Liver (tissue), 9 donors: ENCODE data around the gene TSC22D2. TPM values are rescaled to one million over a fixed set of nuclear protein-coding genes. Genes with fewer than 3 reads are reported as not detected.

Source experiments
- DNase-seq: peaks from one replicate; pipeline ENCODE4 v3.0.0-alpha.2; 2017; ENCODE audit warnings: low spot score
- H3K27ac ChIP-seq, 2 donors: one replicate each; pipeline ENCODE4 v1.7.0; 2013; ENCODE audit warnings: inconsistent platforms in 2 of 2, low read length in 2 of 2, control low read depth in 1 of 2, low read depth in 1 of 2, mild to moderate bottlenecking in 1 of 2
- H3K27me3 ChIP-seq, 4 donors: one replicate each; pipeline versions ENCODE4 v1.6.1 to v1.7.0; 2013; ENCODE audit warnings: low read length in 3 of 4, inconsistent platforms in 1 of 4, mild to moderate bottlenecking in 1 of 4, moderate library complexity in 1 of 4; ENCODE audit not compliant: control insufficient read depth in 4 of 4, insufficient read depth in 4 of 4
- H3K36me3 ChIP-seq, 4 donors: one replicate each; pipeline versions ENCODE4 v1.6.1 to v1.7.0; 2013; ENCODE audit warnings: low read length in 3 of 4, mild to moderate bottlenecking in 3 of 4, low read depth in 1 of 4, moderate library complexity in 1 of 4; ENCODE audit not compliant: control insufficient read depth in 4 of 4, insufficient read depth in 3 of 4
- H3K4me1 ChIP-seq, 4 donors: one replicate each; pipeline versions ENCODE4 v1.6.1 to v1.7.0; 2013; ENCODE audit warnings: low read length in 3 of 4, mild to moderate bottlenecking in 3 of 4, moderate library complexity in 1 of 4; ENCODE audit not compliant: control insufficient read depth in 4 of 4, insufficient read depth in 4 of 4
- H3K4me3 ChIP-seq, 3 donors: one replicate each; pipeline versions ENCODE4 v1.6.1 to v1.7.0; 2013; ENCODE audit warnings: low read length in 3 of 3, control low read depth in 1 of 3, low read depth in 1 of 3, mild to moderate bottlenecking in 1 of 3
- H3K9ac ChIP-seq, 2 donors: one replicate each; pipeline ENCODE4 v1.7.0; 2013; ENCODE audit warnings: low read length in 2 of 2, mild to moderate bottlenecking in 2 of 2, moderate library complexity in 2 of 2, control low read depth in 1 of 2, low read depth in 1 of 2
- H3K9me3 ChIP-seq, 4 donors: one replicate each; pipeline versions ENCODE4 v1.6.1 to v1.7.0; 2013; ENCODE audit warnings: low read length in 3 of 4; ENCODE audit not compliant: control insufficient read depth in 4 of 4
- EGR1 ChIP-seq, 2 donors: IDR thresholded peaks; 2 replicates each; pipeline ENCODE4 v1.6.1; 2016 to 2018; ENCODE audit warnings: antibody characterized with exemption in 2 of 2, low read depth in 2 of 2
- FOXA1 ChIP-seq: IDR thresholded peaks from 2 replicates; pipeline ENCODE4 v1.6.1; 2016; ENCODE audit warnings: antibody characterized with exemption
- FOXA2 ChIP-seq: IDR thresholded peaks from 2 replicates; pipeline ENCODE4 v1.6.1; 2016; ENCODE audit warnings: antibody characterized with exemption
- GABPA ChIP-seq, 2 donors: IDR thresholded peaks in 1 of 2; conservative IDR thresholded peaks in 1 of 2; 2 replicates each; pipeline ENCODE4 v1.6.1; 2016; ENCODE audit warnings: antibody characterized with exemption in 2 of 2, mild to moderate bottlenecking in 1 of 2, moderate library complexity in 1 of 2
- HNF4A ChIP-seq, 2 donors: conservative IDR thresholded peaks; 2 replicates each; pipeline ENCODE4 v1.6.1; 2016; ENCODE audit warnings: antibody characterized with exemption in 2 of 2, mild to moderate bottlenecking in 2 of 2
- HNF4G ChIP-seq: IDR thresholded peaks from 2 replicates; pipeline ENCODE4 v1.6.1; 2016; ENCODE audit warnings: antibody characterized with exemption
- JUND ChIP-seq, 2 donors: IDR thresholded peaks; 2 replicates each; pipeline ENCODE4 v1.6.1; 2016; ENCODE audit warnings: antibody characterized with exemption in 2 of 2
- NR2F2 ChIP-seq: IDR thresholded peaks from 2 replicates; pipeline ENCODE4 v1.6.1; 2016; ENCODE audit warnings: antibody characterized with exemption
- RAD21 ChIP-seq, 2 donors: IDR thresholded peaks; 2 replicates each; pipeline ENCODE4 v1.6.1; 2016; ENCODE audit warnings: antibody characterized with exemption in 2 of 2, mild to moderate bottlenecking in 2 of 2
- RXRA ChIP-seq, 2 donors: IDR thresholded peaks; 2 replicates each; pipeline ENCODE4 v1.6.1; 2017 to 2018; ENCODE audit warnings: antibody characterized with exemption in 2 of 2, mild to moderate bottlenecking in 1 of 2
- SP1 ChIP-seq: IDR thresholded peaks from 2 replicates; pipeline ENCODE4 v1.6.1; 2018; ENCODE audit warnings: antibody characterized with exemption, mild to moderate bottlenecking
- TAF1 ChIP-seq: conservative IDR thresholded peaks from 2 replicates; pipeline ENCODE4 v1.6.1; 2016; ENCODE audit warnings: antibody characterized with exemption, mild to moderate bottlenecking
- YY1 ChIP-seq: IDR thresholded peaks from 2 replicates; pipeline ENCODE4 v1.6.1; 2016; ENCODE audit warnings: antibody characterized with exemption, mild to moderate bottlenecking
- WGBS: extraction: QIAGEN DNeasy Blood & Tissue Kit; methylation state at CpG from one replicate; pipeline ENCODE4 v1.1.7; 2013; 5-methylcytosine and 5-hydroxymethylcytosine counted together
- polyA plus RNA-seq, 2 donors: library from polyadenylated mRNA; stranded (reverse) in 1 of 2; unstranded in 1 of 2; fragments of 200-250 nt in 1 of 2; fragments of >200 nt in 1 of 2; fragmentation: Nextera tagmentation in 1 of 2; extraction: Ambion mirVana in 1 of 2; gene quantifications; one replicate each; pipeline versions ENCODE4 v1.2.1 to v1.2.3, GENCODE V29; 2013 to 2015
- total RNA-seq, 2 donors: library from RNA; depleted of rRNA; stranded (reverse); fragments of >200 nt; gene quantifications; one replicate each; pipeline ENCODE4 v1.2.3, GENCODE V29; 2014
- TF ChIP-seq, protein P1 (sequence below): IDR thresholded peaks from 2 replicates; pipeline ENCODE4 v1.6.1; 2016; ENCODE audit warnings: antibody characterized with exemption
- TF ChIP-seq, protein P2 (sequence below): IDR thresholded peaks from 2 replicates; pipeline ENCODE4 v1.6.1; 2016; ENCODE audit warnings: antibody characterized with exemption
- TF ChIP-seq, protein P3 (sequence below): IDR thresholded peaks from 2 replicates; pipeline ENCODE4 v1.6.1; 2016; ENCODE audit warnings: antibody characterized with exemption
- TF ChIP-seq, protein P4 (sequence below): IDR thresholded peaks from 2 replicates; pipeline ENCODE4 v1.6.1; 2016; ENCODE audit warnings: antibody characterized with exemption, mild to moderate bottlenecking
- TF ChIP-seq, protein P5 (sequence below): fragments of 150-350 bp; IDR thresholded peaks from 2 replicates; pipeline ENCODE4 v1.5.1; 2017; ENCODE audit warnings: improper control_type of control experiment, low read depth, low read length; ENCODE audit not compliant: missing input control
- donor health status: healthy.
- donor health status: healthy.
- donor health status: healthy.
- donor health status: healthy.
- donor health status: healthy.

The TSC22D2 gene
- total and polyA plus RNA-seq, 4 donors: 4.0 to 9.6 (median 7.8) TPM

DNA sequence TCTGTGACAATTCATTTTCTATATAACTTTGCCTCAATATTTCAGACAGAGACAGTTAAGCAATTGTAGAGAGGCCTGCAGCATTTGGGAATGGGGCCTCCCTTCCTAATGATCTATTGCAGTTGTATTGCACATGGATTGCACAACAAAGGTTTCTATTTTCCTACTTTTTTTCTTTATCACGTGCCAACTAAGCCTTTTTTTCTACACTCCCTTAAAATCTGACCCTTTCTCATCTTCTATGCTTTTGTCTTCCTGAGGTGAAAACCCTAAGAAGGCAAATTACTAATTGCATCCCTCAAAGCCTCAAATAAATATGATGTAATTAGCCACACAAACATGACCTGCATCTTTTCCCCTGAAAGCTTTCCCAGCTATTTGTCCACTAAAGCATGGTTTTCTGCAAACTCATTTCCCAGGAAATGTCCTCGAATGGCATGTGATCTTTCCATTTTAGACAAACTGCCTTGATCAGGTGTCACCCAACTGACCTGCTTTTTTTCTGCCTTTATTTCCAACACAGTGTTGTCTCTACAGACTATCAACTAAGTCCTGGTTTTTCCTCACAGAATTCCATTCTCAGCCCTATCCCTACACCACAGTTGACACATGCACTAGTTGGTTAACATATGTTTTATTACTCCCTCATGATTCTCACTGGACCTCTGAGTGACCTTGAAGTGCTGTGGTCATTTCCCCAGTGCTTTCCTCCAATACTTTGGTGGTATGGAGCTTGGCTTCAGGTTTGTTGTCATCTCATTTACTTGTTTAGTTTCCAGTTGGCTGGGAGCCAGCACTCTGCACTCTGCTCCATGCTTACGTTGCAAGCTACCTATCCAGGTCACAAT lies 31.9 kb upstream of the TSC22D2 start:
- WGBS: 19% methylated on average over 3 of the region's 3 CpGs
- H3K9me3 ChIP-seq: no peaks in the 10 kb centered on the region
- DNase-seq: no peak

More for the DNA sequence above, 31.9 kb upstream of the TSC22D2 start:
- TF ChIP-seq EGR1 (IDR thresholded peaks at IDR 0.05; ENCODE audit: low read depth in 2 of 2): peak; percentile 30 to 37
- TF ChIP-seq, protein P1, sequence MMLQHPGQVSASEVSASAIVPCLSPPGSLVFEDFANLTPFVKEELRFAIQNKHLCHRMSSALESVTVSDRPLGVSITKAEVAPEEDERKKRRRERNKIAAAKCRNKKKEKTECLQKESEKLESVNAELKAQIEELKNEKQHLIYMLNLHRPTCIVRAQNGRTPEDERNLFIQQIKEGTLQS: peak; percentile 59
- TF ChIP-seq YY1: peak; percentile 20
- TF ChIP-seq, protein P2, sequence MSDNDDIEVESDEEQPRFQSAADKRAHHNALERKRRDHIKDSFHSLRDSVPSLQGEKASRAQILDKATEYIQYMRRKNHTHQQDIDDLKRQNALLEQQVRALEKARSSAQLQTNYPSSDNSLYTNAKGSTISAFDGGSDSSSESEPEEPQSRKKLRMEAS: peak; percentile 62
- no peak for TF ChIP-seq FOXA2
- TF ChIP-seq RXRA (IDR thresholded peaks at IDR 0.05): peak; percentile 70 to 73
- TF ChIP-seq JUND (IDR thresholded peaks at IDR 0.05): peak; percentile 50 to 61
- TF ChIP-seq, protein P3, sequence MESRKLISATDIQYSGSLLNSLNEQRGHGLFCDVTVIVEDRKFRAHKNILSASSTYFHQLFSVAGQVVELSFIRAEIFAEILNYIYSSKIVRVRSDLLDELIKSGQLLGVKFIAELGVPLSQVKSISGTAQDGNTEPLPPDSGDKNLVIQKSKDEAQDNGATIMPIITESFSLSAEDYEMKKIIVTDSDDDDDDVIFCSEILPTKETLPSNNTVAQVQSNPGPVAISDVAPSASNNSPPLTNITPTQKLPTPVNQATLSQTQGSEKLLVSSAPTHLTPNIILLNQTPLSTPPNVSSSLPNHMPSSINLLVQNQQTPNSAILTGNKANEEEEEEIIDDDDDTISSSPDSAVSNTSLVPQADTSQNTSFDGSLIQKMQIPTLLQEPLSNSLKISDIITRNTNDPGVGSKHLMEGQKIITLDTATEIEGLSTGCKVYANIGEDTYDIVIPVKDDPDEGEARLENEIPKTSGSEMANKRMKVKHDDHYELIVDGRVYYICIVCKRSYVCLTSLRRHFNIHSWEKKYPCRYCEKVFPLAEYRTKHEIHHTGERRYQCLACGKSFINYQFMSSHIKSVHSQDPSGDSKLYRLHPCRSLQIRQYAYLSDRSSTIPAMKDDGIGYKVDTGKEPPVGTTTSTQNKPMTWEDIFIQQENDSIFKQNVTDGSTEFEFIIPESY: no peak
- no peak for TF ChIP-seq TAF1
- no peak for TF ChIP-seq FOXA1
- peak; percentile 46 to 57 for TF ChIP-seq HNF4A (conservative IDR thresholded peaks at IDR 0.05)
- no peak for TF ChIP-seq GABPA (IDR thresholded peaks at IDR 0.05 in 1 of 2, conservative IDR thresholded peaks at IDR 0.05 in 1 of 2)
- no peak for TF ChIP-seq NR2F2
- TF ChIP-seq HNF4G: no peak
- TF ChIP-seq, protein P4, sequence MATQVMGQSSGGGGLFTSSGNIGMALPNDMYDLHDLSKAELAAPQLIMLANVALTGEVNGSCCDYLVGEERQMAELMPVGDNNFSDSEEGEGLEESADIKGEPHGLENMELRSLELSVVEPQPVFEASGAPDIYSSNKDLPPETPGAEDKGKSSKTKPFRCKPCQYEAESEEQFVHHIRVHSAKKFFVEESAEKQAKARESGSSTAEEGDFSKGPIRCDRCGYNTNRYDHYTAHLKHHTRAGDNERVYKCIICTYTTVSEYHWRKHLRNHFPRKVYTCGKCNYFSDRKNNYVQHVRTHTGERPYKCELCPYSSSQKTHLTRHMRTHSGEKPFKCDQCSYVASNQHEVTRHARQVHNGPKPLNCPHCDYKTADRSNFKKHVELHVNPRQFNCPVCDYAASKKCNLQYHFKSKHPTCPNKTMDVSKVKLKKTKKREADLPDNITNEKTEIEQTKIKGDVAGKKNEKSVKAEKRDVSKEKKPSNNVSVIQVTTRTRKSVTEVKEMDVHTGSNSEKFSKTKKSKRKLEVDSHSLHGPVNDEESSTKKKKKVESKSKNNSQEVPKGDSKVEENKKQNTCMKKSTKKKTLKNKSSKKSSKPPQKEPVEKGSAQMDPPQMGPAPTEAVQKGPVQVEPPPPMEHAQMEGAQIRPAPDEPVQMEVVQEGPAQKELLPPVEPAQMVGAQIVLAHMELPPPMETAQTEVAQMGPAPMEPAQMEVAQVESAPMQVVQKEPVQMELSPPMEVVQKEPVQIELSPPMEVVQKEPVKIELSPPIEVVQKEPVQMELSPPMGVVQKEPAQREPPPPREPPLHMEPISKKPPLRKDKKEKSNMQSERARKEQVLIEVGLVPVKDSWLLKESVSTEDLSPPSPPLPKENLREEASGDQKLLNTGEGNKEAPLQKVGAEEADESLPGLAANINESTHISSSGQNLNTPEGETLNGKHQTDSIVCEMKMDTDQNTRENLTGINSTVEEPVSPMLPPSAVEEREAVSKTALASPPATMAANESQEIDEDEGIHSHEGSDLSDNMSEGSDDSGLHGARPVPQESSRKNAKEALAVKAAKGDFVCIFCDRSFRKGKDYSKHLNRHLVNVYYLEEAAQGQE: peak; percentile 25
- peak; percentile 31 to 35 for TF ChIP-seq RAD21 (IDR thresholded peaks at IDR 0.05)
- TF ChIP-seq SP1: peak; percentile 56
- TF ChIP-seq, protein P5, sequence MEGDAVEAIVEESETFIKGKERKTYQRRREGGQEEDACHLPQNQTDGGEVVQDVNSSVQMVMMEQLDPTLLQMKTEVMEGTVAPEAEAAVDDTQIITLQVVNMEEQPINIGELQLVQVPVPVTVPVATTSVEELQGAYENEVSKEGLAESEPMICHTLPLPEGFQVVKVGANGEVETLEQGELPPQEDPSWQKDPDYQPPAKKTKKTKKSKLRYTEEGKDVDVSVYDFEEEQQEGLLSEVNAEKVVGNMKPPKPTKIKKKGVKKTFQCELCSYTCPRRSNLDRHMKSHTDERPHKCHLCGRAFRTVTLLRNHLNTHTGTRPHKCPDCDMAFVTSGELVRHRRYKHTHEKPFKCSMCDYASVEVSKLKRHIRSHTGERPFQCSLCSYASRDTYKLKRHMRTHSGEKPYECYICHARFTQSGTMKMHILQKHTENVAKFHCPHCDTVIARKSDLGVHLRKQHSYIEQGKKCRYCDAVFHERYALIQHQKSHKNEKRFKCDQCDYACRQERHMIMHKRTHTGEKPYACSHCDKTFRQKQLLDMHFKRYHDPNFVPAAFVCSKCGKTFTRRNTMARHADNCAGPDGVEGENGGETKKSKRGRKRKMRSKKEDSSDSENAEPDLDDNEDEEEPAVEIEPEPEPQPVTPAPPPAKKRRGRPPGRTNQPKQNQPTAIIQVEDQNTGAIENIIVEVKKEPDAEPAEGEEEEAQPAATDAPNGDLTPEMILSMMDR: no peak
- Histone ChIP-seq H3K27me3 (no peaks in the 10 kb centered on the region), H3K4me1 (peaks cover 3 to 10% (median 6%) of the 10 kb centered on the region in 4 donors), H3K36me3 (no peaks in the 10 kb centered on the region), H3K9ac (peak overlapping the region in 1 of 2 donors; percentile 45), H3K27ac (peak overlapping the region; percentile 75 to 85), H3K4me3 (no peak overlapping the region)
